ENCODE results near the gene TRAPPC2. TPM values are rescaled to one million over a fixed set of nuclear protein-coding genes. Genes with fewer than 3 reads are reported as not detected.
"Not testable (repeated sequence)": the region's sequence is repeated elsewhere in the genome, so short reads cannot be mapped to it uniquely, and the experiment has no call there.

TRAPPC2 gene
- total RNA-seq, 1 donor from 2014 or later, result 25.8 TPM

DNA sequence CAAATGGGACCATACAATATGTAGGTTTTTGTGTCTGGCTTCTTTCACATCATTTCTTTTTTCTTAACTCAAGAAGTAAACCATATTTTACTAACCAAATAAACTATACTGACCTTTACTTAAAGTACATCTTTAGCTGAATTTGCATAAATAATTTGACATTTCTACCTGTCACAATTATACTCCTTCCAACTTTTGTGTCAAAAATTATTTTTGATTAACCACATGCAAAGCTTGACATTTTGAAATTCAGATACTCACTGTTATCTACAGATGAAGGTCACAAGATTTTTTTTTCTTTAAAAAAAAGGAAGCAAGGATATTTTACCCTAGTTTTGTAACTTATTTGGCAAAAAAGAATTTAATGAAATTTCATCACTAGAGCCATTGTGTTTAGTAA, 57.5 kb downstream of the TRAPPC2 start:
- TF ChIP-seq, protein P1, sequence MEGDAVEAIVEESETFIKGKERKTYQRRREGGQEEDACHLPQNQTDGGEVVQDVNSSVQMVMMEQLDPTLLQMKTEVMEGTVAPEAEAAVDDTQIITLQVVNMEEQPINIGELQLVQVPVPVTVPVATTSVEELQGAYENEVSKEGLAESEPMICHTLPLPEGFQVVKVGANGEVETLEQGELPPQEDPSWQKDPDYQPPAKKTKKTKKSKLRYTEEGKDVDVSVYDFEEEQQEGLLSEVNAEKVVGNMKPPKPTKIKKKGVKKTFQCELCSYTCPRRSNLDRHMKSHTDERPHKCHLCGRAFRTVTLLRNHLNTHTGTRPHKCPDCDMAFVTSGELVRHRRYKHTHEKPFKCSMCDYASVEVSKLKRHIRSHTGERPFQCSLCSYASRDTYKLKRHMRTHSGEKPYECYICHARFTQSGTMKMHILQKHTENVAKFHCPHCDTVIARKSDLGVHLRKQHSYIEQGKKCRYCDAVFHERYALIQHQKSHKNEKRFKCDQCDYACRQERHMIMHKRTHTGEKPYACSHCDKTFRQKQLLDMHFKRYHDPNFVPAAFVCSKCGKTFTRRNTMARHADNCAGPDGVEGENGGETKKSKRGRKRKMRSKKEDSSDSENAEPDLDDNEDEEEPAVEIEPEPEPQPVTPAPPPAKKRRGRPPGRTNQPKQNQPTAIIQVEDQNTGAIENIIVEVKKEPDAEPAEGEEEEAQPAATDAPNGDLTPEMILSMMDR (IDR thresholded peaks at IDR 0.05; ENCODE audit: partially characterized antibody, unreplicated experiment), result no peak
- Mint-ChIP-seq H3K4me3 (ENCODE audit: unreplicated experiment) (no peak overlapping the region), H3K9me3 (ENCODE audit: unreplicated experiment) (no peaks in the 10 kb centered on the region), H3K27me3 (ENCODE audit: unreplicated experiment) (peaks cover 1% of the 10 kb centered on the region), H3K36me3 (ENCODE audit: unreplicated experiment) (no peaks in the 10 kb centered on the region), H3K4me1 (ENCODE audit: low read depth, unreplicated experiment) (no peaks in the 10 kb centered on the region), H3K27ac (ENCODE audit: unreplicated experiment) (no peak overlapping the region)
- no peak for DNase-seq

DNA sequence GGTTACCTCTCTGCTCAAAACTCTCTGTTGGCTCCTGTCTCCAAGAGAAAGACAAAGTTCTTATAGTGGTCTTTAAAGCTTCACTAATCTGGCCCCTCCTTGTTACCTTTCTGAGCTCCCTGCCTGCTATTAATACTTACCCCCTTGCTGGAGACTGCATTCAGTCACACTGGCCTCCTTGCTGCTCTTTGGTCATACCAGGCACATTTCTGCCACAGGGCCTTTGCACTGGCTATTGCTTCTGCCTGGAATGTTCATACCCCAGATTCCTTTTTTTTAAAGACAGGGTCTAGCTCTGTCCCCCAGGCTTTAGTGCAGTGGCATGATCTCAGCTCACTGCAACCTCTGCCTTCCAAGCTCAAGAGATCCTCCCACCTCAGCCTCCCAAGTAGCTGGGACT, 61.4 kb downstream of the TRAPPC2 start:
- DNase-seq, result no peak
- H3K9me3 Mint-ChIP-seq (ENCODE audit: unreplicated experiment), result peaks cover 2% of the 10 kb centered on the region
- no peak overlapping the region for H3K4me3 Mint-ChIP-seq (ENCODE audit: unreplicated experiment)
- no peak overlapping the region for H3K27ac Mint-ChIP-seq (ENCODE audit: unreplicated experiment)
- TF ChIP-seq, protein P1 (IDR thresholded peaks at IDR 0.05; ENCODE audit: partially characterized antibody, unreplicated experiment), result no peak
- H3K4me1 Mint-ChIP-seq (ENCODE audit: low read depth, unreplicated experiment), result no peaks in the 10 kb centered on the region
- H3K36me3 Mint-ChIP-seq (ENCODE audit: unreplicated experiment), result no peaks in the 10 kb centered on the region
- H3K27me3 Mint-ChIP-seq (ENCODE audit: unreplicated experiment), result peaks cover 1% of the 10 kb centered on the region

DNA sequence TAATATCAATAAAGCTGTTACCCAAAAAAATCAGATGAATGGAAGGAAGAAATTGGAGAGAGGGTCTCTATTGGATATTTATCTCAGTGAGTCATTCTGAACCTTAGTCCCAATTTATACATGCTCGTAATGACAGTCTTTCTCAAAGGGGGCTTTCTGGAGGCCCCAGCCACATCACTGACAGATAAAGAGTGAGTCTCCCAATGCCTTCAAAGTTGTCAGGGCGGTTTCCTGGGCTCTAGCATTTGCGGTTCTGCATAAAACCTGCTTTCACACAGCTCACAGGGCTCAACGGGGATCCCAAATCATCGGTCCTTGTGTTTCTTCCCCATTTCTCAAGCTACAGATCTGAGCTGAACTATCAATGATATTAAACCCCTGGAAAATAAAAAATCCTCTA, 64.2 kb downstream of the TRAPPC2 start:
- Mint-ChIP-seq H3K4me1 (ENCODE audit: low read depth, unreplicated experiment) (no peaks in the 10 kb centered on the region), H3K27me3 (ENCODE audit: unreplicated experiment) (peaks cover 1% of the 10 kb centered on the region), H3K9me3 (ENCODE audit: unreplicated experiment) (peaks cover 2% of the 10 kb centered on the region), H3K36me3 (ENCODE audit: unreplicated experiment) (no peaks in the 10 kb centered on the region), H3K27ac (ENCODE audit: unreplicated experiment) (no peak overlapping the region), H3K4me3 (ENCODE audit: unreplicated experiment) (no peak overlapping the region)
- no peak for DNase-seq
- TF ChIP-seq, protein P1 (IDR thresholded peaks at IDR 0.05; ENCODE audit: partially characterized antibody, unreplicated experiment), result no peak

GRCh38 chrX:13669755-13670154, 64.7 kb downstream of the TRAPPC2 start:
- not testable (repeated sequence) for H3K36me3 Mint-ChIP-seq (ENCODE audit: unreplicated experiment); DNase-seq; H3K4me3 Mint-ChIP-seq (ENCODE audit: unreplicated experiment); H3K9me3 Mint-ChIP-seq (ENCODE audit: unreplicated experiment); H3K27ac Mint-ChIP-seq (ENCODE audit: unreplicated experiment); H3K4me1 Mint-ChIP-seq (ENCODE audit: low read depth, unreplicated experiment); H3K27me3 Mint-ChIP-seq (ENCODE audit: unreplicated experiment)

GRCh38 chrX:13669246-13669737, 65.1 kb downstream of the TRAPPC2 start:
- Mint-ChIP-seq H3K27me3 (ENCODE audit: unreplicated experiment) (peaks cover 1% of the 10 kb centered on the region), H3K36me3 (ENCODE audit: unreplicated experiment) (no peaks in the 10 kb centered on the region), H3K27ac (ENCODE audit: unreplicated experiment) (no peak overlapping the region), H3K4me3 (ENCODE audit: unreplicated experiment) (no peak overlapping the region), H3K9me3 (ENCODE audit: unreplicated experiment) (peaks cover 2% of the 10 kb centered on the region), H3K4me1 (ENCODE audit: low read depth, unreplicated experiment) (no peaks in the 10 kb centered on the region)
- TF ChIP-seq, protein P1 (IDR thresholded peaks at IDR 0.05; ENCODE audit: partially characterized antibody, unreplicated experiment), result no peak
- no peak for DNase-seq

All from glutamatergic neuron (in vitro differentiated cells).